DND-41 (cell line): Measurements from ENCODE around the gene SAPCD1.

Experiments
- ATAC-seq: fragments of 200-7000 bp; cut with Tn5 transposase; 3 replicates; pipeline ENCODE4 v1.9.1; 2021; ENCODE audit warnings: low read depth; ENCODE audit not compliant: insufficient read depth
- DNase-seq: peaks from one replicate; pipeline ENCODE4 v3.0.0-alpha.2; 2020
- H2AFZ ChIP-seq: 2 replicates; pipeline ENCODE4 v1.6.0; 2012; ENCODE audit warnings: low read depth, low read length
- H3K27ac ChIP-seq: 2 replicates; pipeline ENCODE4 v1.5.1; 2012; ENCODE audit warnings: low read length, inconsistent platforms
- H3K27me3 ChIP-seq: fragments of 200-600 bp; sonication (generic); 2 replicates; pipeline ENCODE4 v1.6.0; 2012; ENCODE audit warnings: low read length, mild to moderate bottlenecking, inconsistent platforms; ENCODE audit not compliant: insufficient read depth, poor library complexity
- H3K36me3 ChIP-seq: 2 replicates; pipeline ENCODE4 v1.5.1; 2012; ENCODE audit warnings: low read length, inconsistent platforms; ENCODE audit not compliant: insufficient read depth
- H3K4me1 ChIP-seq: 2 replicates; pipeline ENCODE4 v1.5.1; 2012; ENCODE audit warnings: mild to moderate bottlenecking, low read length; ENCODE audit not compliant: insufficient read depth
- H3K4me2 ChIP-seq: 2 replicates; pipeline ENCODE4 v1.6.0; 2012; ENCODE audit warnings: mild to moderate bottlenecking, moderate library complexity, low read length, inconsistent platforms; ENCODE audit not compliant: insufficient read depth
- H3K4me3 ChIP-seq, 2 experiments: fragments of 200-600 bp in 1 of 2; shearing (Covaris generic) in 1 of 2; 2 replicates each; pipeline ENCODE4 v1.5.1; 2012 to 2016; ENCODE audit warnings: inconsistent platforms in 2 of 2, low read length in 2 of 2, mild to moderate bottlenecking in 2 of 2, low read depth in 1 of 2, moderate library complexity in 1 of 2
- H3K79me2 ChIP-seq: 2 replicates; pipeline ENCODE4 v1.6.0; 2012; ENCODE audit warnings: low read length, inconsistent platforms; ENCODE audit not compliant: insufficient read depth
- H3K9ac ChIP-seq: 2 replicates; pipeline ENCODE4 v1.6.0; 2012; ENCODE audit warnings: low read depth, mild to moderate bottlenecking, inconsistent platforms, low read length, moderate library complexity
- H3K9me3 ChIP-seq: 2 replicates; pipeline ENCODE4 v1.5.1; 2012; ENCODE audit warnings: low read length, moderate library complexity, mild to moderate bottlenecking, inconsistent platforms; ENCODE audit not compliant: insufficient read depth, severe bottlenecking
- H4K20me1 ChIP-seq: 2 replicates; pipeline ENCODE4 v1.6.0; 2012; ENCODE audit warnings: low read length; ENCODE audit not compliant: insufficient read depth
- EZH2 ChIP-seq: IDR thresholded peaks from 3 replicates; pipeline ENCODE4 v1.6.1; 2012; ENCODE audit warnings: borderline replicate concordance, low read depth, mild to moderate bottlenecking, moderate library complexity, low read length, inconsistent platforms; ENCODE audit not compliant: severe bottlenecking
- TF ChIP-seq, protein P1 (sequence below): IDR thresholded peaks from 2 replicates; pipeline ENCODE4 v1.5.1; 2012; ENCODE audit warnings: borderline replicate concordance, low read length, moderate library complexity, mild to moderate bottlenecking; ENCODE audit not compliant: poor library complexity, severe bottlenecking; ENCODE audit errors: extremely low read depth

The SAPCD1 gene

DNA sequence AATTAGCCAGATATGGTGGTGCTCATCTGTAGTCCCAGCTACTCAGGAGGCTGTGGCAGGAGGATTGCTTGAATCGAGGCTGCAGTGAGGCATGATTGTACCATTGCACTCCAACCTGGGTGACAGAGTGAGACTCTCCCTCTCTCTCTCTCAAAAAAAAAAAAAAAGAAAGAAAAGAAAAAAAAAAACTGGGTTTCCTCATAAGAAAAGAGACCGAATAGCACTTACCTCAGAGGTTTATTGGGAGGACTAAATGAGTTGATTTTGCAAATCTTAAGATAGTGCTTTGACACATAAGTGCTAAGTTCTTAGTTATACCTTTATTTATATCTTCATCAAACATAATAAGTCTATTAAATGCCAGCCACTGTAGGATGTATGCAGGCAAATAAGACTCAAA, 8.4 kb downstream of the SAPCD1 start:
- TF ChIP-seq, protein P1, sequence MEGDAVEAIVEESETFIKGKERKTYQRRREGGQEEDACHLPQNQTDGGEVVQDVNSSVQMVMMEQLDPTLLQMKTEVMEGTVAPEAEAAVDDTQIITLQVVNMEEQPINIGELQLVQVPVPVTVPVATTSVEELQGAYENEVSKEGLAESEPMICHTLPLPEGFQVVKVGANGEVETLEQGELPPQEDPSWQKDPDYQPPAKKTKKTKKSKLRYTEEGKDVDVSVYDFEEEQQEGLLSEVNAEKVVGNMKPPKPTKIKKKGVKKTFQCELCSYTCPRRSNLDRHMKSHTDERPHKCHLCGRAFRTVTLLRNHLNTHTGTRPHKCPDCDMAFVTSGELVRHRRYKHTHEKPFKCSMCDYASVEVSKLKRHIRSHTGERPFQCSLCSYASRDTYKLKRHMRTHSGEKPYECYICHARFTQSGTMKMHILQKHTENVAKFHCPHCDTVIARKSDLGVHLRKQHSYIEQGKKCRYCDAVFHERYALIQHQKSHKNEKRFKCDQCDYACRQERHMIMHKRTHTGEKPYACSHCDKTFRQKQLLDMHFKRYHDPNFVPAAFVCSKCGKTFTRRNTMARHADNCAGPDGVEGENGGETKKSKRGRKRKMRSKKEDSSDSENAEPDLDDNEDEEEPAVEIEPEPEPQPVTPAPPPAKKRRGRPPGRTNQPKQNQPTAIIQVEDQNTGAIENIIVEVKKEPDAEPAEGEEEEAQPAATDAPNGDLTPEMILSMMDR: no peak
- TF ChIP-seq EZH2: no peak
- ATAC-seq (no peak), DNase-seq (no peak)
- Histone ChIP-seq H3K9me3 (no peaks in the 10 kb centered on the region), H4K20me1 (no peaks in the 10 kb centered on the region), H3K4me1 (peaks cover 16% of the 10 kb centered on the region), H3K4me2 (no peak overlapping the region), H2AFZ (no peak overlapping the region), H3K27me3 (no peaks in the 10 kb centered on the region), H3K27ac (no peak overlapping the region), H3K79me2 (no peaks in the 10 kb centered on the region), H3K4me3 (no peak overlapping the region), H3K36me3 (no peaks in the 10 kb centered on the region), H3K9ac (no peak overlapping the region)

DNA sequence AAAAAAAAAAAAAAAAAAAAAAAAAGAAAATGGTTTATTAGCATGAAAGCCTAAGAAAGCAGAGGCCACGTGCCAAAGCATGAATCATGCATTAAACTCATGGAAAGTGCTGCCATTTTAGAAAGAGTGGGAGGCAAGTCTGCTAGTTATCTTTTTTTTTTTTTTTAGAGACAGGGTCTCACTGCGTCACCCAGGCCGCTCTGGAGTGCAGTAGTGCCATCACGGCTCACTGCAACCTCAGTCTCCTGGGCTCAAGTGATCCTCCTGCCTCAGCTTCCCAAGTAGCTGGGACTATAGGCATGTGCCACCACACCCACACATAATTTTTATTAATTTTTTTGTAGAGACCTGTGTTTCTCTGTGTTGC, 9.5 kb downstream of the SAPCD1 start:
- TF ChIP-seq EZH2: no peak
- Histone ChIP-seq H3K4me3 (no peak overlapping the region), H3K27ac (no peak overlapping the region), H3K4me2 (no peak overlapping the region), H3K27me3 (no peaks in the 10 kb centered on the region), H3K79me2 (no peaks in the 10 kb centered on the region), H4K20me1 (no peaks in the 10 kb centered on the region), H3K9ac (no peak overlapping the region), H2AFZ (no peak overlapping the region), H3K9me3 (no peaks in the 10 kb centered on the region), H3K36me3 (no peaks in the 10 kb centered on the region), H3K4me1 (peaks cover 16% of the 10 kb centered on the region)
- ATAC-seq (peak; percentile 20; the same call in 2 of the 3 replicates), DNase-seq (no peak)

DNA sequence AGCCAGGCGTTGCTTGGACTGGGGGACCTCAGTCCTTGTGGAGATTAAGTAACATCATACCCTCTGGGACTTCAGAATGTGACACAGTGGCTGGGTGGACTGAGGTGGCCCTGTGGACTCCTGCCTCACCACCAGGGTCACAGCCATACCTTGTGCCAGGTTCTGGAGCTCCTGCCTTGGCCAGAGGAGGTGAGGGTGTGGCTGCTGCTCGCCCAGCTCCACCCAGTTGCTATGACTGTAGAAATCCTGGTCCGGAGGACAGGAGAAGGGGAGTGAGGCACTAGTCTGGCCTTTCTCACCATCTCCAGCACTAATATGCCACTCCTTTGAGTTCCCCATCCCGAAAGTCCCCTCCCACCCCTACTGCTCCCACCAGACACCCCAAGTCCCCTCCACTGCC, 12.7 kb downstream of the SAPCD1 start:
- H3K27me3 ChIP-seq: no peaks in the 10 kb centered on the region
- no peak for TF ChIP-seq EZH2
- TF ChIP-seq, protein P1: no peak
- no peak for ATAC-seq
- DNase-seq: no peak
- peaks cover 2% of the 10 kb centered on the region; the same call in 1 of the 2 replicates for H4K20me1 ChIP-seq
- no peaks in the 10 kb centered on the region for H3K9me3 ChIP-seq
- no peak overlapping the region for H3K4me3 ChIP-seq
- no peak overlapping the region for H3K4me2 ChIP-seq
- H3K27ac ChIP-seq: no peak overlapping the region
- H3K9ac ChIP-seq: no peak overlapping the region
- peaks cover 16% of the 10 kb centered on the region for H3K4me1 ChIP-seq
- H2AFZ ChIP-seq: no peak overlapping the region
- peaks cover 28% of the 10 kb centered on the region for H3K36me3 ChIP-seq
- H3K79me2 ChIP-seq: no peaks in the 10 kb centered on the region

GRCh38 chr6:31775633-31776484, 13.4 kb downstream of the SAPCD1 start:
- no peak overlapping the region for H3K4me2 ChIP-seq
- 0 out of 3 replicates have a peak, but pooled peaks have one; percentile 1 for ATAC-seq

More at GRCh38 chr6:31775633-31776484, 13.4 kb downstream of the SAPCD1 start:
- Histone ChIP-seq H2AFZ (no peak overlapping the region), H4K20me1 (peaks cover 5% of the 10 kb centered on the region; the same call in 1 of the 2 replicates), H3K36me3 (peaks cover 35% of the 10 kb centered on the region), H3K4me1 (peaks cover 16% of the 10 kb centered on the region), H3K27ac (no peak overlapping the region), H3K4me3 (no peak overlapping the region), H3K9ac (no peak overlapping the region), H3K79me2 (no peaks in the 10 kb centered on the region), H3K9me3 (no peaks in the 10 kb centered on the region), H3K27me3 (no peaks in the 10 kb centered on the region)
- no peak for TF ChIP-seq EZH2
- TF ChIP-seq, protein P1: no peak
- DNase-seq: no peak
